ENCODE data around the gene ALK.

GRCh38 chr2:29578084-29578598, 343.2 kb downstream of the ALK start:
- TF ChIP-seq CTCF (conservative IDR thresholded peaks at IDR 0.05) = no peak
- TF ChIP-seq ZFX (IDR thresholded peaks at IDR 0.05) = no peak
